ENCODE measurements around the gene APOL3.

APOL3 gene

DNA sequence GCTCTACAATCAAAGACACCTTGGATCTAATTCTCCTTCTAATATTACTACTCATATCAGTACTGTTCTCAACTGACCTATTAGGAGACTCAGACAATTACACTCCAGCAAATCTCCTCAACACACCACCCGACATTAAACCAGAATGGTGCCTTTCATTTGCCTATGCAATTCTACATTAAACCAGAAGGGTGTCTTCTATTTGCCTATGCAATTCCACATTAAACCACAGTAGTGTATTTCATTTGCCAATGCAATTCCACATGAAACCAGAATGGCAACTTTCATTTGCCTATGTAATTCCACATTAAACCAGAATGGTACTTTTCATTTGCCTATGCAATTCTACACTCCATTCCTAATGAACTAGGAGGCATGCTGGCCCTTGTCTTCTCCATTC, 15.3 kb upstream of the APOL3 start:
- TF ChIP-seq GATA2 (IDR thresholded peaks at IDR 0.05; ENCODE audit: low read depth, low read length) (no peak), GATA3 (IDR thresholded peaks at IDR 0.05; ENCODE audit: low read depth, low read length) (no peak)

DNA sequence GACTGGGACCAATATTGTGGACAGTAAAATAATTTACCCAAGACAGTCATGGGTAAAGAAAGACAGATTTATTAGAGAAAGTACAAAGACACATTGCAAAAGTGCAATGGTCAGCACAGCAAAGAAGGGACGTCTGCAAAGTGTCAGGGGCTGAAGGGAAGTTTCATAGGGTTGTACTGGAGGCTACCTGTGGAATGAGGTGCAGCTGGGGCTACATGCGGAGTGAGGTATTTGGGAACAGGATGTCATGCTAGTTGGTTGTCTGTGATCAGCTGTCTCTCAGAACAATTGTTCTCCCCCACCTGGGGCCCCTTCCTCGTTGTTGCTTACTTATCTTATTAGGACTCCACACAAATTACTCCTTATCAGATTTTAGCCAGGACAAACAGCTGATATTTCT, 11.4 kb upstream of the APOL3 start:
- TF ChIP-seq GATA3 (IDR thresholded peaks at IDR 0.05; ENCODE audit: low read depth, low read length), result no peak
- no peak for TF ChIP-seq GATA2 (IDR thresholded peaks at IDR 0.05; ENCODE audit: low read depth, low read length)

DNA sequence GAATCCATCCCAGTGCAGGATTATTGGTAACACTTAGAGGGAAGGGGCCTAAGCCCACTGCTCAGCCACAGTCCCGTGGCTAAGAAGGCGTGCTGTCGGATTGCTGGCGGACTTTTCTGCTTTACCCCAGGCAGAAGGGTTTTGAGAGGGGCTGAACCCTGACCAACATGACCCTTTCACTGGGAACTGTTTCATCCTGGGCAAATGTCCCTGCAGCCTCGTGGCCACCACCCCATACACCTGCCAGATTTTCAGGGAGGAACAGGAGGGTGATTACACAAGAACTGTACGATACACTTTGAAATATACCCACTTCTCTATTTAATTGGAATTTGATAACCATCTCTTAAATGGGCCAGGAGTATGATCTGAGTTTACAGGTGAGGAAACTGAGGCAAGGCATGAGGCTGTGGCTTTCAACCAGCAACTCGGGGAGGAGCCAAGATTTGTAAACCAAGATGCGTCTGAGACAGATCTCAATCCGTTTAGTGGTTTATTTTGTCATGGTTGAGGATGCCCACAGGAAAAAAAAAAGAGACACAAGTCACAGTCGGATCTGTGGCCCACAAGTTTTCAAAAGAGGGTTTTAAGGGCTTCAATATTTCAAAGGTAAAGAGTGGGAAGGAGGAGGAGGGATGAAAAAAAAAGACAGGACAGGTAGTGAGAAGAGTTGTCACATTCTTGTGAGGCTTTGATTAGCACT, 6.1 kb upstream of the APOL3 start:
- TF ChIP-seq GATA3 (IDR thresholded peaks at IDR 0.05; ENCODE audit: low read depth, low read length) (no peak), GATA2 (IDR thresholded peaks at IDR 0.05; ENCODE audit: low read depth, low read length) (no peak)

DNA sequence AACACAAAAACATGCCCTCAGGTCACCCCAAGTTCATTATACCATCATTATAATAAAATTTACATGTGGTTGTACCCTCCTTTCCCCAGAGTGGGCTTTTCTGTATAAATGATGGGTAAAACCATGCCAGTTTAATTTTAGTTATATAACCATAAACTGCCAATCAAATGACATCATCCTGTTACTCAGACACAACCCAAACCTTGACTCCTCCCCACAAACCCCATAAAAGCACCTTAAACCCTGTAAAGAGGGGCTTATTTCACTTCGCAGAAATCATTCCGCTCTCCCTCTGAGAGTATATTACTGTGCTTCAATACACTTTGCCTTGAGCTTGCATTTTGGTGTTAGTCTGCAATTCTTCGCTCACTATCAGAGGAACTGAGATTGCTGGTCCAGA, 5.5 kb upstream of the APOL3 start:
- TF ChIP-seq GATA3 (IDR thresholded peaks at IDR 0.05; ENCODE audit: low read depth, low read length), result no peak
- TF ChIP-seq GATA2 (IDR thresholded peaks at IDR 0.05; ENCODE audit: low read depth, low read length), result no peak

DNA sequence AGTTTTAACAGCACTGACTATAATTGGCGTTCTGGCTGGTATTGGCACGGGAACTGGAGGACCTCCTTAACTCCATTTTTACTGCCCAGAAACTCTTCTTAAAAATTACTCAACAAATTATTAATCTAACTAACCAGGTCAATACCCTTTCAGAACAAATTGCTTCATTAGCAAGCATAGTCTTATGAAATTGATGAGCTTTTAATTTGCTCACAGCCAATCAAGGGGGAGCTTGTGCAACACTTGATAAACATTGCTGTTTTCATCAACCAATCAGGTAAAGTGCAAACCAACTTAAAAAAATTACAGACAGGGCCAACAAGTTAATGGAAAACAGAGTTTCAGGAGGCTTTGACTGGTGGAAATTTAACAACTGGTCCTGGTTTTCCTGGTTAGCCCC, 4.6 kb upstream of the APOL3 start:
- TF ChIP-seq GATA2 (IDR thresholded peaks at IDR 0.05; ENCODE audit: low read depth, low read length) (no peak), GATA3 (IDR thresholded peaks at IDR 0.05; ENCODE audit: low read depth, low read length) (no peak)

DNA sequence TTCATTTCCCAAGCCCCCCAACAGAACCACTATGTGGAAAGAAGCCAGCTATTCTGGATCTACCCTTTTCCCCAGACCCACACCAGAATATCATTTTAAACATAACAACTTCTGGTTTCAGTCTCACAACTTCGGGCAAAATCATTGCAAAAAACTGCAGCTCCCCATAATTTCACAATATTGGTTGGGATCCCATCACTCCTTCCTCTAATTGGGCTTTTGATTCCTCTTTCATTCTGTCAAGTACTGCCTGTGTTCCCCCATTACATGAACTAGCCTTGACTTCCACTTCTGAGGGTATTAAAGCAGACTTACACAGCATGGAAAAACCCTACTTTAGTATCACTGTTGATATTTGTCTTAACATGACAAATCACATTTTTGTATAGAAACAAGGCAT, 4.1 kb upstream of the APOL3 start:
- TF ChIP-seq GATA2 (IDR thresholded peaks at IDR 0.05; ENCODE audit: low read depth, low read length) (no peak), GATA3 (IDR thresholded peaks at IDR 0.05; ENCODE audit: low read depth, low read length) (no peak)

DNA sequence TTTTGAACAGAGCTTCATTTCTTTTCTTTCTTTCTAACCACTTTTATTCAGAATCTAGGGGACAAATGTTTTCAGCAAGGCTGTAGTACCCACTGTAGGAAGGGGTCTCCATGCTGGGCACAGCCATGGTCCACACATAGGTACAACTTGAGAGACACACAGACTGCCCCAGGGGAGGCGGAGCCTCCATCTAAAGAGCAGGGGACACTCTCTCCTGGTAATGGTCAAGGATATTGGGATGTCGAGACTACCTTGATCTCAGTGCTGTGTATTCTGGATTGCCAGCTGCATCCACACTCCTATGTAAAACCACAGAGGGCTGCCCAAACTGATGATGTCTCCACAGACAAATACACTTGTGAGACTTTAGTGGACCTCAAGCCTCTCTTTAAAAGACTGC, 2.9 kb upstream of the APOL3 start:
- TF ChIP-seq GATA3 (IDR thresholded peaks at IDR 0.05; ENCODE audit: low read depth, low read length), result no peak

DNA sequence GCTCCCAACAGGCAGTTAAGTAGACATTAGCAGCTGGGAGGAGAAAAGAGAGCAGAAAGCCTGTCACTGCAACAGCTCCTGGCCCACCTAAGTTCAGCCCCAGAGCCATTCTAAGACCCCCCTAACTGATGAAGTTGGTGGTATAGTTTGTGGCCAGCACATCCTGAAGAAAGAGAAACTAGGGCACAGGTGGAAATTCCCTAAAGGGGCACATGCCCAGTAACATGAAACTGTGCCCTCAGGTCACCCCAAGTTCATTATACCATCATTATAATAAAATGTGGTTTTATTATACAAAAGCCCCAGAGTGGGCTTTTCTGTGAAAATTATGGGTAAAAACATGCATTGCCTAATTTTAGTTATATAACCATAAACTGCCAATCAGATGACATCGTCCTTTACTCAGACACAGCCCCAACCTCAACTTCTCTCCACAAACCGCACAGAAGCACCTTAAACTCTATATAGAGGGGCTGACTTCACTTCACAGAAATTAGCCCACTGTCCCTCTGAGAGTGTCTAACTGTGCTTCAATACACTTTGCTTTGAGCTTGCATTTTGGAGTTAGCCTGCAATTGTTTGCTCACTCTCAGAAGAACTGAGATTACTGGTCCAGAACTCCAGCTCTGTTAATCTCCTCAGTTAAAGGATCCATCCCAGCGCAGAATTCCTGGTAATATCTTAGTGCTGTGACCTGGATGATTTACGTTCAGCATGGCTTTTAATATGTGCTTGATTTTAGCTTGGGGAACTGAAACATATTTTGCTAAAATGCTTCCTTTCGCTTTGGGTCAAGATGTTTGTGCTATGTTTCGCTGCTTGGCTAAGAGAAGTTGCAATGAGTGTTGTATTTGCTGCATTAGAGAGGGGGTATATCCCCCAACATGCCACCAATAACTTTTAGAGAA, 1.8 kb upstream of the APOL3 start:
- no peak for TF ChIP-seq GATA3 (IDR thresholded peaks at IDR 0.05; ENCODE audit: low read depth, low read length)
- no peak for TF ChIP-seq GATA2 (IDR thresholded peaks at IDR 0.05; ENCODE audit: low read depth, low read length)

DNA sequence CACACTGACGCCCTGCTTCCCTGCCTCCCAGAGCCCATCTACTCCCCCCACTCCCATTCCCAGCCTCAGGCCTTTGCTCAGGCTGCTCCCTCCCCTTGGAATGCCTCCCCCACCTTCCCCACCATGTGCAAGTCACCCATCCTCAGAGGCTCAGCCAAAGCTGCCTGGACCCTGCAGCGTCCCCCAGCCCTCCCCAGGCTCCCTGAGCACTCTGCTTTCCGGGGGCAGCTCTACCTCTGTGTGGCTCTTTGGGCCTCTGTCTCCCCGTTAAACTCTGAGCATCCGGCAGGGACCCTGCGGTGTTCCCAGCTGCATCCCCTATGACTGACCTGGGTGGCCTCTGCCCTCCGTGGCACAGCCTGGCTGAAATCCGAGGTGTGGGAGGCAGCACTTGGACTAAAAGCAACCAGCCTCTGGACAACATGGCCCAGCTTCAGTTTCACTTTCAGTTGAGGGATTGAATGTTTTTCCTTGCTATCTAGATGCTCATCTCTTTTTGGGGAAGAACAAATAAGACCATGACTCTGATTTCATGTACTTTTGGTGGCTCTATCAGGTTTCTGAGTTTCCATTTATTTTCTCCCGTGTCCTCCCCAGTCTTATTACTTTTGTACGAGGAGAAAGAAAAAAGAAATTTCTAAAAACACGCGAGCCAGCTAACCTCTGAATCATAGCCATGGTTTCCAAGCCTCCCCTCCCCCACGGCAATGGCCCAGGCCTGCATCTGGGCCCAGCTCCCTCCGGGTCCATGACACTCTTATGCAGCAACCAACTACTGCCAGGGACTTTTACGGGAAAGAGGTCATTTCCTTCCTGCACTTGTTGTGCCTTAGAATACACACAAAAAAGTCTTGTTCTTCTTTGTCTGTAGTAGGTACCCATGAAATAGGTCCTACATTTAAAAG, 3.8 kb downstream of the APOL3 start:
- TF ChIP-seq GATA2 (IDR thresholded peaks at IDR 0.05; ENCODE audit: low read depth, low read length), result no peak
- no peak for TF ChIP-seq GATA3 (IDR thresholded peaks at IDR 0.05; ENCODE audit: low read depth, low read length)

DNA sequence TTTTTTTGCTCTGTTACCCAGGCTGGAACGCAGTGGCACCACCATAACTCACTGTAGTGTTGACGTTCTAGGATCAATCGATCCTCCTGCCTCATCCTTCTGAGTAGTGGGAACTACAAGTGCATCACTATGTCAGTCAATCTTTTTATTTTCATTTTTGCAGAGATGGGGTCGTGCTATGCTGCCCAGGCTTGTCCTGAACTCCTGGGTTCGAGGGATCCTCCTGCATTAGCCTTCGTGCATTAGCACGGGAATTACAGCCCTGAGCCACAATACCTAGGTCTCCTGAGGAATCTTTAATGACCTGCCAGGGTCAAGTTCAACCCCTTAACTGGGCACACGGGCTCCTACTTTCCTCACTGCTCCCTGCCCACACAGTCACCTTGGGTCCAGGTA, 4.4 kb downstream of the APOL3 start:
- TF ChIP-seq GATA3 (IDR thresholded peaks at IDR 0.05; ENCODE audit: low read depth, low read length), result no peak

DNA sequence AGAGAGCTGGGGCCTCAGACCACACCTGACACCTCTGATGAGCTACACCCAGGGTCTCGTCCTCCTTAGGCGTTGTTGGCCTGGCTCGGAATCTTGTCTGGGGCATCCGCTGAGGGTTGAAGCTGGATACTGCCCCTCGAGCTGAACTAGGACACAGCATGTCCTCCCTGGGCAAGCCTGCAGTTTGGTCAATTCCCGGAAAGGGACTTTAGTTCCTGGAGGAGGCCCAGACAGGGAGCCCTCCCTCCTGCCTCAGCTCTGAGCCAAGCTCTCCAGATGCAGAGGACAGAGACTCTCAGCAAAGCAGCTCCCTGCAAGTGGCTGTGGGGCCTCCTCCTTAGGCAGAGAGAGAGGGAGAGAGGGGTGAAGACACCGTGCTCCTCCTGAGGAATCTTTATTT, 4.9 kb downstream of the APOL3 start:
- TF ChIP-seq GATA2 (IDR thresholded peaks at IDR 0.05; ENCODE audit: low read depth, low read length) (no peak), GATA3 (IDR thresholded peaks at IDR 0.05; ENCODE audit: low read depth, low read length) (no peak)

DNA sequence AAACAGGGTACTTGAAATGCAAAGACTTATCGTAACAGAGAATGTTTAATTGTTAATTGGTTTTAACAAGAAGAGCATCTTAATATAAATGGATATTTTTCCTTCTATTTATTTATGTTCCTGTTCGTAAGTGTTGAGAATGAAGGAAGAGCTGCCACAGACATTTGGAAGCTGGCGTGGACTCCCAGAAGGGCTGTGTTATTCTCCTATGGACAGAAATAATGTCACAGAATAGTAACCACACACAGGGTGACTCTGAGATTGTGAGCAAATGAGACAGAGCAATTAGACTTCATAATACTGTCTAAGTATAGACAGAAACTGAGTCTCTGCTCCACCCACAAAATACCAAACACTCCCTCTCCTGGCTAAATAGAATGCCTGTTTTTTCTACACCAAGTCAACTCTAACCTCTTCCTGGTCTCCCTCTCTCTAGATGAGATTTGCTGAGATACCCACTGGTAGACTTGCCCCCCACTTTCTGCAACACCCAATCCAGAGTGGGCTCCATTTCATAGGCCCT, 6.1 kb downstream of the APOL3 start:
- TF ChIP-seq GATA2 (IDR thresholded peaks at IDR 0.05; ENCODE audit: low read depth, low read length), result no peak
- TF ChIP-seq GATA3 (IDR thresholded peaks at IDR 0.05; ENCODE audit: low read depth, low read length), result no peak

DNA sequence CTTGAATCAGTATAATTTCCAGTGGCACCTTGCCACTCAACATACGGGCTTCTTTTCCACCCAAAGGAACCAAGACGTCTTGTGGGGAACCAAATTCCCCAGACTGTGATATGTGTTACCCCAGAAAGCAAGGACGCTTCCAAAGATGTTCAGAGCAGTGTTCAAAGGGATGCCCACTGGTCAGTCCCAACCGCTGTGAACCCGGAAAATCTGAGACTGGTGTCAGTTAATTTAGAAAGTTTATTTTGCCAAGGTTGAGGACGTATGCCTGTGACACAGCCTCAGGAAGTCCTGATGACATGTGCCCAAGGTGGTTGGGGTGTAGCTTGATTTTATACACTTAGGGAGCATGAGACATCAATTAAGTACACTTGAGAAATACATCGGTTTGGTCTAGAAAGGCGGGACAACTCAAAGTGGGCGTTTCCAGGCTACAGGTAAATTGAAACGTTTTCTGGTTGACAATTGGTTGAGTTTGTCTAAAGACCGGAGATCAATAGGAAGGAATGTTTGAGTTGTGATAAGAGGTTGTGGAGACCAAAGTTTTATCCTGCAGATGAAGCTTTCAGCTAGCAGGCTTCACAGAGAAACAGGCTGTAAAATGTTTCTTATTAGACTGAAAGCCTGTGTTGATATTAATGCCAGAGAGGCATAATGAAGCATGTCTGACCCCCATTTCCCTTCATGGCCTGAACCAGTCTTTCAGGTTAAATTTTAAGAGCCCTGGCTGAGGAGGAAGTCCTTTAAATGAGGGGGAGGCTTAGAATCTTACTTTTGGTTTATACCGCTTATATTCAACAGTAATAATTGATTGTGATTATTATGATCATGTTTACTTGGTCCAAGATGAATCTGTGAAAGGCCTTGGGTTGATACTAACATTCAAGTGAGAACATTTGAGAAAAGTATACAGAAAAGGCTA, 6.8 kb downstream of the APOL3 start:
- TF ChIP-seq GATA3 (IDR thresholded peaks at IDR 0.05; ENCODE audit: low read depth, low read length) (no peak), GATA2 (IDR thresholded peaks at IDR 0.05; ENCODE audit: low read depth, low read length) (no peak)

All from SH-SY5Y (cell line).